GM13977 (cell line): ENCODE measurements around the gene VIPR2.

Experiments used
- DNase-seq: peaks from one replicate; pipeline ENCODE4 v3.0.0; 2012; ENCODE audit warnings: low spot score
- in situ Hi-C: fragments of 300-500 bp; cut with MboI; formaldehyde crosslinking; loops from one replicate; pipeline ENCODE4 v1.12.0; 2022; ENCODE audit warnings: low sequenced_read_pairs, low pct_unique_long_range_greater_than_20kb, mixed read lengths, inconsistent platforms; ENCODE audit not compliant: unreplicated experiment
- TF ChIP-seq, protein P1 (sequence below): IDR thresholded peaks from 2 replicates; pipeline ENCODE4 v1.5.1; 2012; ENCODE audit warnings: mild to moderate bottlenecking, control low read depth; ENCODE audit not compliant: insufficient read depth; ENCODE audit errors: extremely low read depth, missing control alignments

VIPR2 gene

DNA sequence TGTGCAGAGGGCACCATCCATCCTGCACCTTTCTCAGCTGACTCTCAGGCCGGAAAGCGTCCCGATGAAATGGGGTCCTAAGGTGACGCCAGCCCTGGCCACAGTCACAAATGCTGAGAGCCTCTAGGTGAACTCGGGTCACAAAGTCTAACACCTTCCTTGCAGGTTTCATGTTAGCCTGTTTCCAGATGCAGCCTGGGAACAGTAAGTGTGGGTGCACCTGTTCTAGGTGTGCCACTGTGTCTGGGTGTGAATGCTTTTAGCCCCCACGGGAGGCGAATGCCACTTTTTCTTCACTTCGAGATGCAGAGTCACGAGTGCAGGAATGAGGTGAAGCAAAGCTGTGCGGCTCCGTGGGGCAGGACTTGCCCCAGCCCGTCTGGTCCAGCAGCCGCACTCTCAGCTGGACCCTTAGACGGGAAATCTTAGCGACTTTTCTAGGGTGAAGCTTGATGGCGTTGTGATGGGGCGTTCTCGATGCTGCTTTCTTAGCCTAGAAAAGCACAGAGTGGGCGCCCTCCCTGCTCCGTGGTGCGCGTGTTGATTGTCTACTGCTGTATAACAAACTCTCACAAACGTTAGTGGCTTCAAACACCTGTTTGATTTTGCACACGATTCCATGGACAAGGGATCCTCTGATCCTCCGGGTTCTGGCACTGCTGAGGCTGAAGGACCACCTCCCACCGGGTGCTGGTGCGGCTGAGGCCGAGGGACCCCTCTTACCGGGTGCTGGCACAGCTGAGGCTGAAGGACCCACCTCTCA, 13.6 kb upstream of the VIPR2 start:
- no peak for DNase-seq
- TF ChIP-seq, protein P1, sequence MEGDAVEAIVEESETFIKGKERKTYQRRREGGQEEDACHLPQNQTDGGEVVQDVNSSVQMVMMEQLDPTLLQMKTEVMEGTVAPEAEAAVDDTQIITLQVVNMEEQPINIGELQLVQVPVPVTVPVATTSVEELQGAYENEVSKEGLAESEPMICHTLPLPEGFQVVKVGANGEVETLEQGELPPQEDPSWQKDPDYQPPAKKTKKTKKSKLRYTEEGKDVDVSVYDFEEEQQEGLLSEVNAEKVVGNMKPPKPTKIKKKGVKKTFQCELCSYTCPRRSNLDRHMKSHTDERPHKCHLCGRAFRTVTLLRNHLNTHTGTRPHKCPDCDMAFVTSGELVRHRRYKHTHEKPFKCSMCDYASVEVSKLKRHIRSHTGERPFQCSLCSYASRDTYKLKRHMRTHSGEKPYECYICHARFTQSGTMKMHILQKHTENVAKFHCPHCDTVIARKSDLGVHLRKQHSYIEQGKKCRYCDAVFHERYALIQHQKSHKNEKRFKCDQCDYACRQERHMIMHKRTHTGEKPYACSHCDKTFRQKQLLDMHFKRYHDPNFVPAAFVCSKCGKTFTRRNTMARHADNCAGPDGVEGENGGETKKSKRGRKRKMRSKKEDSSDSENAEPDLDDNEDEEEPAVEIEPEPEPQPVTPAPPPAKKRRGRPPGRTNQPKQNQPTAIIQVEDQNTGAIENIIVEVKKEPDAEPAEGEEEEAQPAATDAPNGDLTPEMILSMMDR: no peak
- in situ Hi-C loops: no loop called here

GRCh38 chr7:159157714-159158113, 13.0 kb upstream of the VIPR2 start:
- TF ChIP-seq, protein P1: no peak
- DNase-seq: no peak
- in situ Hi-C loops: no loop called here

GRCh38 chr7:159156436-159157245, 12.0 kb upstream of the VIPR2 start:
- TF ChIP-seq, protein P1: no peak
- no peak for DNase-seq
- in situ Hi-C loops: no loop called here

DNA sequence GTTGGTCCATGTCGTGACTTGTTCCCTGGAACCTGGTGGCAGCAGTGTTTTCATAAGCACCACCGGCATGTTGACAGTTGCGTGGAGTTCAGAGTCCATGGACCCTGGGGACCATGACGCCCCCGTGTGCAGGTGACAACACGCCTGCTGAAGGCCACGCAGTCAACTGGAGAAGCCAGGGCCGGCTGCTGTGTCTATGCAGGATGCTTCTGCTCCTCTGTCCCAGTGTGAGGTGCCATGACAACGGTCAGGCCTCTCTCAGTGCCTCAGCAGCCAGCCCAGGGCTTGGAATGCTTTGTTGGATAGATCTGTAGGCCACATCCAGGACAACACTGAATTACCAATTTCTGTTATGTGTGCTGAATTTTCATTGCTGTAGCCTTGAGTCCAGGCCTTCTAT, 10.7 kb upstream of the VIPR2 start:
- in situ Hi-C loops: no loop called here
- no peak for DNase-seq
- TF ChIP-seq, protein P1: no peak

DNA sequence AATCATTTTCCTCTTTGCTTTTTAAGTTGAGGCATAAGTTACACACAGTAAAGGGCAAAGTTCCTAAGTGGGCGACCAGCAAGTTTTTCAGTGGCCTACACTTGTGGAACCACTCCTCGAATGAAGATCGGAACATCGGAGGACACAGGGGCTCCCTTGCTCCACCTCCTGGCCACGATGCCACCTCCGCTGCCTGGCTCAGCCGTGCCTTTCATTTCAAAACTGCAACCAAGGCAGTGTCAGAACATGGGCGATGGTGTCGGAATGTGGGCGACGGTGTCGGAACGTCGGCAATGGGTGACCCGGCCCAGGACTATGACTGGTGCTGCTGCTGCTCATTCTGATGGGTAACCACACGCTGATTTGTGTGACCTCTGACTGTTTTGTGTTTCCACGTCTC, 9.6 kb upstream of the VIPR2 start:
- TF ChIP-seq, protein P1: no peak
- no peak for DNase-seq
- in situ Hi-C loops: no loop called here

DNA sequence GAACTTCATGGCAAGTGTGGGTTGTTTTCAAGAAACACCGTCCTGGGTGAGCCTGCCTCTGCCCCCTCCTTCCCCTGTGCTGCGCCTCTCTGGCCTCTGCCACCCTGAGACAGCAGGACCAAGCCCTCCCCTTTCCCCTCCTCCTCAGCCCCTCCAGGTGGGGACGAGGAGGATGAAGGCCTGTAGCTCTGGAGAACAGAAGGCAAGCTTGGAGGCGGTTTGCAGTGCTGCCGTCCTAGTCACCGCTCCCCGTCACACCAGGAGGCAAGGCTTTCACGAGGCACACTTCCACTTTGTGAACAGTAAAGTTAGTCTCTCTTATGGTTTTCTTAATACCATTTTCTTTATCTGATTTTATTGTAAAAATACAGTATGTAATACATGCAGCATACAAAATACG, 8.8 kb upstream of the VIPR2 start:
- DNase-seq: no peak
- in situ Hi-C loops: no loop called here
- TF ChIP-seq, protein P1: no peak
